GM19025 (cell line): Measurements from ENCODE around the gene FUBP1.
"Not testable (repeated sequence)": the region's sequence is repeated elsewhere in the genome, so short reads cannot be mapped to it uniquely, and the experiment has no call there.

Experiments
- ATAC-seq: cut with Tn5 transposase; IDR thresholded peaks from one replicate; pipeline ENCODE4 v1.9.1; 2021; ENCODE audit warnings: mild to moderate bottlenecking, low read depth, moderate library complexity; ENCODE audit not compliant: unreplicated experiment

The FUBP1 gene, protein sequence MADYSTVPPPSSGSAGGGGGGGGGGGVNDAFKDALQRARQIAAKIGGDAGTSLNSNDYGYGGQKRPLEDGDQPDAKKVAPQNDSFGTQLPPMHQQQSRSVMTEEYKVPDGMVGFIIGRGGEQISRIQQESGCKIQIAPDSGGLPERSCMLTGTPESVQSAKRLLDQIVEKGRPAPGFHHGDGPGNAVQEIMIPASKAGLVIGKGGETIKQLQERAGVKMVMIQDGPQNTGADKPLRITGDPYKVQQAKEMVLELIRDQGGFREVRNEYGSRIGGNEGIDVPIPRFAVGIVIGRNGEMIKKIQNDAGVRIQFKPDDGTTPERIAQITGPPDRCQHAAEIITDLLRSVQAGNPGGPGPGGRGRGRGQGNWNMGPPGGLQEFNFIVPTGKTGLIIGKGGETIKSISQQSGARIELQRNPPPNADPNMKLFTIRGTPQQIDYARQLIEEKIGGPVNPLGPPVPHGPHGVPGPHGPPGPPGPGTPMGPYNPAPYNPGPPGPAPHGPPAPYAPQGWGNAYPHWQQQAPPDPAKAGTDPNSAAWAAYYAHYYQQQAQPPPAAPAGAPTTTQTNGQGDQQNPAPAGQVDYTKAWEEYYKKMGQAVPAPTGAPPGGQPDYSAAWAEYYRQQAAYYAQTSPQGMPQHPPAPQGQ

DNA sequence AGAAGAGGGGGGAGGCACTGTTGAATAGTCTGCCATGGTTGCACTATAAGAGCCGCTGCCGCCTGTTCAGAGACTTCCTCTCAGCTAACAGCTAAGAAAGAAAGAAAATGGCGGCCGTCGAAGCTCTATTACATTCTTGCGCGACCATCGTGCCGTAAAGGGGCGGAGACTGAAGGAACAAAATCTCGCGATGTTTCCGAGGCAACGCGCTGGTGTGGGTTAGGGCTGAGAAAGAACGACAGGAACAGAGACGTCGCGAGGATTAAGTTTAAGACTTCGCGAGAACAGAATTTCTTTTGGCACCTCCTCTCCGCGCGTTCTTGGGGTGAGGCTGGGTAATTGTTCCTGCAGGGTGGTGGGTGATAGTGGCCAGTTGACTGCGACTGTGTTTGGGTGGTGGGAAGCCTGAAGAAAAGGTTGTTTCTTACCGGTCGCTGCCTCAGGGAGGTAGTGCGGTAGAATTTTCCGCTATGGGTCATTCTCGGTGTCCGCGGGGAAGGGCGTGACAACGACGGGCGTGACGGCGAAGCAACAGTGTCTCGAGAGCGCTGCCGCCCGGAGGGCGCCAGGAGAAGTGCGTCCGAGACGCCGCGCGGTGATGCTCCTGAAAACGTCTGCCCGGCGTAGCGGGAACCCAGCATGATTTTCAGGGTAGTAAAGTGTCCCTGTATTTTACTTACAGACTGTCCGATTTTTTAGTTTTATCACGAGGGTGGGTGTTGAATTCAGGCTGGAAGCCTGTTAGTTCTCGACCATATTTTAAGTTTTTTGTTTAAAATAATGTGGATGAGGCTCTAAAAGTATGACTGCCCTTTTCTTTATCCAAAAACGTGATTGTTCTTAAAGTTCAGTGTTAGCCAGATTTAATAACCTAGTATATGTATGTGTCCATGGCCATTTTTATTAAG is at the start of gene FUBP1:
TSS of gene FUBP1 (minus strand) at position 104 of the 908 bp plus-strand sequence. CDS start at position 36, 68 bp downstream.
- peak; percentile 69 for ATAC-seq

DNA sequence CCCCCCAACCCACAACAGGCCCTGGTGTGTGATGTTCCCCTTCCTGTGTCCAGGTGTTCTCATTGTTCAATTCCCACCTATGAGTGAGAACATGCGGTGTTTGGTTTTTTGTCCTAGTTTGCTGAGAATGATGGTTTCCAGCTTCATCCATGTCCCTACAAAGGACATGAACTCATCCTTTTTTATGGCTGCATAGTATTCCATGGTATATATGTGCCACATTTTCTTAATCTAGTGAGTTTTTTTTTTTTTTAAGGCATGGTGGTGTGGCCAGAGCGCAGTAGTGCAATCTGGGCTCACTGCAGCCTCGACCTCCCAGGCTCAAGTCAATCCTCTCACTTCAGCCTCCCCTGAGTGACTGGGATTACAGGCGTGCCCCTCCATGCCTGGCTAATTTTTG is 42.3 kb upstream of the FUBP1 start:
- not testable (repeated sequence) for ATAC-seq

DNA sequence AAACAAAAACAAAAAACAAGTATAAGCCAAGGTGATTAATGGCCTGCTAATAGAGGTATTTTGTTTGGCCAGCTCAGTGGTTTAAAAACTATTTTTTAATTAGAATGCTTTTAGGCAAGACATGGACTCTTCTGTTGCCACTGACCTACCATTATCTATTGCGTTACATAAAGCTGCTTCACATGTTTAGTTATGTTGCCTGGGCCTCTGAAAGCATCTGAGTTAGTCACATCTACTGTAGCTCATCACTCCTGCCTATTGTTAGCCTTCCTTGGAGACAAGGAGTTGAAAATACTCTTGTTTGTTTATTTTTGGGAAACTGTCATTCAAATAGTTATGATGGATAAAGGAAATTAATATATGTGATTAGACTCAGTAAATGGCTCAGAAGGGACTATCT is 40.2 kb upstream of the FUBP1 start:
- no peak for ATAC-seq

DNA sequence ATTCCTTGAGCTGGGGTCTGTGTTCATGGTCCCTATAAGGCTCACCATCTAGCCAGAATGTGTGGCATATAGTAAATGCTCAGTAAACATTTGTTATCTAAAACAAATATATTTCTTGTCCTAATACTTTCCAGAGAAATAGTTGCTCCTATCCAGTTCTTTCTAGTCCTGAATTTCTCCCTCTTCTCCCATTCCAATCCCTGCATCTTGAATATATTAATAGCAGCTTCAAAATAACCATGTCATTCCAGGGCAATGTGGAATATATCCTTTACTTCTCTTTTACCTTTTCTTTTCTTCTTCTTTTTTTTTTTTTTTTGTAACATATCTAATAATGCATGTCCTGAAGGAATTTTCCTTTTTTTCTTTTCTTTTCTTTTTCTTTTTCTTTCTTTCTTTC is 36.3 kb upstream of the FUBP1 start:
- no peak for ATAC-seq

DNA sequence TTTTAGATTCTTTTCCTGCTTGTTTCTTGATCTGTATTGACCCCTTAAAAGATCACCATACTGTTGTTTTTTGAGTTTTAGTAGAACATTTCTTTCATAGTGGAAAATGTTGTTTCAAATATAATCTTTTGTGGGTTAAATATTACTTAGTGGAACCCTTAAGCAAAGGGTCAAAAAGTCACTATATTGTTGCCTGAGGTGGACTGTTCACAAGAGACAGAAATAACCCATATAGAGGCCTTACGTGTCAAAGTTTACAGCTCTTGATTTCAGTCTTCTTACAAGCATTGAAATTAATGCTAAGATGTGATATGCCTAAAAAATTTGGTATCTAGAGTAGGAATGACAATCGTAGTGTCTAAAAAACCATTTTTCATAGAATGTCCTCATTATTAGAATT is 32.2 kb upstream of the FUBP1 start:
- no peak for ATAC-seq

DNA sequence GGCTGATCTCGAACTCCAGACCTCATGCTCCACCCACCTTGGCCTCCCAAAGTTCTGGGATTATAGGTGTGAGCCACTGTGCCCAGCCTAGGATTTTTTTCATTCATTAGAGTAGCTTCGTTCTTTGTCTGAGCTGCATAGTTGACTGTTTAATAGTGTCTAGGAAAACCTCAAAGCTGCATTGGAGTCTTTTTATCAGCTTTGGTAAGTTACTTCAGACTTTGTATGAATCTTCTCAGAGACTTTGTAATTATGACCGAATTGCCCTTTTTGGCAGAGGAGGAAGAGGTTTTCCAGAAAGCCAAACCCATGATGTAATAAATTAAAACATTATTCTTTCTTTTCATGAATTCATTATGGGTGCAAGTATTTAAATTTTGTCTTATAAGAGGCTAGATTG is 31.0 kb upstream of the FUBP1 start:
- no peak for ATAC-seq

DNA sequence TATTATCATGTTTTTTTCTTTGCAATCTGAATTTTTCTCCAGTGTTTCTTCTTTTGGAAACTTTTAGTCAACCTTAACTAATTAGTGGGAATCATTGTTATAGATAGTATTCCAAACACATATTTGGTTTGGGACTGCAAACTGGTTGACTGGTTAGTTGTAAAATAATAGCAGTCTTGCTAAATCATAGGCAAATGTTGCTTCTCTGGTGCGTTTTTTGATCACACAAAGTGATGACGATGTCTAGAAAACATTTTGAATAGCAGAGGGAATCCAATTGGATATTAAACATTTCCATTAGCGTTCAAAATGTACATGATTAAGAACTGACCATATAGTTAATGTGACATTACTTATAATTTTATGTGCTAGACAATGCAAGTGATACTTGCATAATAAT is 30.4 kb upstream of the FUBP1 start:
- no peak for ATAC-seq

DNA sequence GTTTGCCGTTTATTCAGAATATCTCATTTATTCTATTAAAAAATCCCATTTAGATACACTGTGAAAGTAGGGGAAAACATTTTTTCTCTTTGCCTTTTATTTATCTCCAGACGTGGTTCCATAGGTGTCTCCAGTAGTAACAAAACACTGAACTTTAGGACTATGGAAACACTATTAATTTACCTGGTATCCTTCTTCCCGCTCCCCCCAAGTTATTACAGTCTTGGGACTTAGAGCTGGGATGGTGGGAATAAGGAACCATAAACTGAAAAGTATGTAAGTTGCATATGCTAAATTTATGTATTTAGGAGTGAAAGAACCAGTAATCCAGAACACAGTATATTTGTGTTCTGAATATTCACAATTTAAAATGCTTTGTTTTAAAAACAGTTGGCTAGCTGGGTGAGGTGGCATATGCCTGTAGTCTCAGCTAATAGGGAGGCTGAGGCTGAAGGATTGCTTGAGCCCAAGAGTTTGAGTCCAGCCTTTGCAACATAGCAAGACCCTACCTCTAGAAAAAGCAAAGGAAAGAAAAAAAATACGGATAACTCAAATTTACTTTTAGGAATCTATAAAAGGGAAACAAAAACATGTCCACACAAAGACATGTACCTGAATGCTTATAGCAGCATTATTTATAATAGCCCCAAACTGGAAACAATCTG is 28.9 kb upstream of the FUBP1 start:
- no peak for ATAC-seq

DNA sequence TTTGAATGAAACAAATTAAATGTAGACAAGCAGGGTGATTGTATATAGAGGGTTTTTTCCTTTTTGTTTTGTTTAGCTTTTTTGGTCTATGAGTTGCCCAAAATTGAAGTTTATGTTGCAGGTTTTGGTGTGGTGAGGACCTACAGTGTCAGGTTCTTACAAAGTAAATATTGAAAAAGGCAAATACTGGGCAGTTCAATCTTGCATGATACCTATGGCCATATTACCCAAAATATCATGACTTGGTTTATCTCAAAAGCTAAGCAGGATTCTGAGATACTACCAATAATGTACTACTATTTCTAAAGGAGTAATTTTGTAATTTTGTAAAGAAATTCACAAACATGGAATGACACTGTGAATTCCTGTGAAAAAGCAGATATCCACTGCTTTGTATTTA is 27.6 kb upstream of the FUBP1 start:
- no peak for ATAC-seq

DNA sequence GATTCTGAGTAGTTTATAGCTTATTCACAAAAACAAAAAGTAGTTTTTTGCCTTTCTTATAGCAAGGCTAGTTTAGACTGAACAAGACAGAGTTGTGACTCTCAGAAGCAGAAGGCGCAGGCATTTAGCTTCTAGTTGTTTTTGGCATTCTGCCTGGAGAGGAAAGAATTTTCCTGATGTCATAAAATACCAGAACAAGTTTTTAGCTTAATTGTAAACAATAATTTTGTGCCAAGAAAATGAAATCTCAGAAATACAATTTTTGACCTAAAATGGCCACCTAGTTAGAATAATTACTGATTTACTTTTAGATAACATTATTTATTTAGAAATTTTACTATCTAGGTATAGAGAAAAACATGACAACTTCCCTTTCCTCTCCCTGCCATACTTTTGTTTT is 26.9 kb upstream of the FUBP1 start:
- no peak for ATAC-seq

DNA sequence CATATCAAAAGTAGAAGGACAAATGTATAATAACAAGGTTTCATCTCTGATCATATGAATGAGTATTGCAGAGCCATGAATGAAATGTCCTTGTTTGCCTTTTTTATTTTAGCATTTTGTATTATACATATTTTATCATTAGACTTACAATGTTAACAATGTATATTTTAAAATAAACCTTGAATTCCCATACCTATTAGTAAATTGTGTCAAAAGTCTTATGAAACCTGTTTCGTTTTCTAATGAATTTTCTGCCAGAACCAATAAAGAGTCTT is 26.5 kb upstream of the FUBP1 start:
- ATAC-seq = no peak

DNA sequence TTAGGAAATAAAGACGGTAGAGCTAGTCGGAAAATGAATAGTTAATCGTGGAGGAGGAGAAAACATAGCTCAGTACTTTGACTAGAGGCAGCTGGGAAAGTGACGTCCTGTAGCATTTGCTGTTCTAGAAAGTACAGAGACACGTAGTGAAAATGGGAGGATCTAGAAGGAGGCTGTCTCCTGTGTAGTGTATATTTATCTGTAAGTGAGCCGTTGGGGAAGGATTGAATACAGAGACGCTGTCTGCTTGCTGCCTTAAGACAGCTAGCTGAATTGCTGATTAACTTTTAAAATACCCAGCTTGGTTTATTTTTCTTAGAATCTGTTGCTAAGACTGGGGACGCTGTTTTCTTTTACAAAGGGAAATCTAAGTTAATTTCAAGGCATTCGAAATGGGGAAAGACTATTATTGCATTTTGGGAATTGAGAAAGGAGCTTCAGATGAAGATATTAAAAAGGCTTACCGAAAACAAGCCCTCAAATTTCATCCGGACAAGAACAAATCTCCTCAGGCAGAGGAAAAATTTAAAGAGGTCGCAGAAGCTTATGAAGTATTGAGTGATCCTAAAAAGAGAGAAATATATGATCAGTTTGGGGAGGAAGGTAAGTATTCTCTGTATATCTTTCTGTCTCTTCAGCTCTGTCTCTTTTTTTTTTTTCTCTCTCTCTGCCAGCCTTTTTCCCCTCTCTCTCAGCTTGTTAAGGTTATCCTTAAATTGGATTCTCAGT is 26.0 kb upstream of the FUBP1 start, which contains the start of gene DNAJB4:
TSS of gene DNAJB4 (plus strand) at position 221 of the 729 bp plus-strand sequence. CDS start at position 393, 172 bp downstream.
- peak; percentile 99 for ATAC-seq

DNA sequence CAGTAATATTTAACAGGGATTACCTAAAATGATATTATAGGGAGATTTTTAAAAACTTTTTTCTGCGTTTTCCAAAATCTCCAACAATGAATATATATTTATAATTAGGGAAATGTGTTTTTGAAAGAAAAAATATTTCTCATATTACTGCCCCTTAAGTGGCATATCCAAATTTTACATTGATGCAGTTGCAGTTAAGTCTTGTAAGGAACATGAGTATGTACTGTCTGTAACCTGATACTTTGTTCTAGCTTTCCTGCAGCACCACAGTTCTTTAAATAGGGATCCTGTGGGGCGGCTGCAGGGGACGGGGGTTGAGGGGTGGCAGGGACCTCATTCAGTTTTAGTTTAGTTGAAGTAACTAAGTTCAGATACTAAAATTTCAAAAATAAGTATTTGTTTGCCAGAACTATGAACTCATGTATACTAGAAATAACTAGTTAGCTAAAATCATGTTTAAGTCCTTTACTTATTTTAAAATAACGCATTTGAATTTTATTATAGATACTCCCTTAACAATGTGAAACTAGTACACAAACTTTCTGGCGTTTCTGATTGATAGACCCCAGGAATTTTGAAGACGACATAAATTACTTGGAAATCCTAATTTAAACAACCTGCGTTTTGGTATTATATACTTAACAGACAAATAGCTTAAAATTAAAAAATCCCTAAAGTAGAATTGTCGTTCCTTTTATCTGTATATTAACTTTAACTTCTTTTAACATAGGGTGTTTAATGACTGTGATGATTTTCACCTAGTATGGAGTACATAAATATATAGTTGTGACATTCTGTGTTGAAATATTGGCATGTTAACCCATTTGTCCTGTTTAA is 25.2 kb upstream of the FUBP1 start:
- peak; percentile 32 for ATAC-seq

DNA sequence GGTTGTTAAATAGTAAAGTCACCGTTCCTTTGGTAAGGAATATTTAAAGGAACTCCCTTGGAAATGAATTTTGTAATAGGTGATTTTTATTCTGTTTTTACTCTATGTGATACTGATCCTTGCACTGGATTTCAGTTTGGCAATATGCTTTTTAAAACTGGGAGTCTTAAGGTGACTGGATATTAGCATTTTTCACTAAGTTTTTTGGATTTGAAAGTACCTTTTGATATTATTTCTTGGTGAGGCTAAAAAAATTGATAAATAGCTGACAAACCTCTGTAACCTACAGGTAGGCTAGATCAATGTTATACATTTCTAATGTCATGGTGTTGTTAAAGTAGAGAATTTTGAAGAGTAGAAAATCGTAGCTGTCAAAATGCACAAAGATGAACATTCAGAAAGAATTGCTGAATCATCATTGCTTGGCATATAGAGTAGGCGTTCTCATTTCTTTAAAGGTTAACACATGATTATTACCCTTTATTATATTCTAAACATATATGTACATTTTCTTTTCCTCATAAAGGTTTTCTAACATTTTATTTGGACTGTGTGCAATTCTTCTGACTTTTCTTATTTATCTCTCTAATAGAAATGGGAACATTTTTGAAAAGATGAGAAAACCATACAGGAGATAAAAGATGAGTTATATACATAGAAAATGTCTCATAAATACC is 24.3 kb upstream of the FUBP1 start:
- no peak for ATAC-seq

DNA sequence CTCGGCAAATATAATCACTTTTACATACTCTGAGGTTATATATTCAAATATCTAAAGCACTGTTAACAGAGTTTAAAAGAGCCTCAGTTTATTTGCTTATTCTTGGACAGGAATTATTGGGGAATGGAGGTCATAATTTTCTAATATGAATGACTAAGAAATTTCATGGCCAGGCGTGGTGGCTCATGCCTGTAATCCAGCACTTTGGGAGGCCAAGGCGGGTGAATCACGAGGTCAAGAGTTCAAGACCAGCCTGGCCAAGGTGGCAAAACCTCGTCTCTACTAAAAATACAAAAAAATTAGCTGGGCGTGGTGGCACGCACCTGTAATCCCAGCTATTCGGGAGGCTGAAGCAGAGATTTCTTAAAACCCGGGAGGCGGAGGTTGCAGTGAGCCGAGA is 21.7 kb upstream of the FUBP1 start:
- not testable (repeated sequence) for ATAC-seq

DNA sequence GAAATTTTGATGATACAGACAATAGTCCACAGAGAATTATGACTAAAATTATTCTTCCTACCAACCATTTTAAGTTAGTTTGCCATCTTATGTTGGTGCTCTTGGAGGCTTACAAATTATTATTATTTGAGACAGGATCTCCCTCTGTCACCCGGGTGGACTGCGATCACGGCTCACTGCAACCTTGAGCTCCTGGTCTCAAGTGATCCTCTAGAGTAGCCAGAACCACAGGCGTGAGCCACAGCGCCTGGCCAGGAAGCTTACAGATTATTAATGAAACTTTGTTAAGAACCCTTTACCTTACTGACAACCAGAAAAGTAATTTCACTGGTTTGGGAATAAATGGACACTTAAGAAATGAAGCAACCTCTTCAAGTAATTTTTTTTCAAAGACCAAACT is 17.9 kb upstream of the FUBP1 start:
- ATAC-seq = no peak

DNA sequence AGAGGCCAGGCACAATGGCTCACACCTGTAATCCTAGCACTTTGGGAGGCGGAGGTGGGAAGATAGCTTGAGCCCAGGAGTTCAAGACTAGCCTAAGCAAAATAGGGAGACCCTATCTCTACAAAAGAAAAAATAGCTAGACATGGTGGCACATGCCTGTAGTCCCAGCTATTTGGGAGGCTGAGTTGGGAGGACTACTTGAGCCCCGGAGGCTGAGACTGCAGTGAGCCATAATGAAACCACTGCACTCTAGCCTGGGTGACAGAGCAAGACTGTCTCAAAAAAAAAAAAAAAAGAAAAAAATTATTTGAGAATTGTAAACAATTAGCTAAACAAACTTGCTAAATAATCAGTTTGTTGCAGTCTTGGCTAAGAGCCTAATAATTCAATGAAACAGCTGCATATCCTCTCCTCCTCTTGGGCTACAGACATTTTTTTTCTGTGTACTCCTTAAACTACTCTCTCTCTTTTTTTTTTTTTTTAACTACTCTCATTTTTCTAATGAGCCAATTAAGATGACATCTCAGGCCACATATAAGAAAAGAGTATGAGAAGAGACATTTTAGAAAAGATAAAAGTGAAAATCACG is 15.3 kb upstream of the FUBP1 start:
- ATAC-seq = no peak

DNA sequence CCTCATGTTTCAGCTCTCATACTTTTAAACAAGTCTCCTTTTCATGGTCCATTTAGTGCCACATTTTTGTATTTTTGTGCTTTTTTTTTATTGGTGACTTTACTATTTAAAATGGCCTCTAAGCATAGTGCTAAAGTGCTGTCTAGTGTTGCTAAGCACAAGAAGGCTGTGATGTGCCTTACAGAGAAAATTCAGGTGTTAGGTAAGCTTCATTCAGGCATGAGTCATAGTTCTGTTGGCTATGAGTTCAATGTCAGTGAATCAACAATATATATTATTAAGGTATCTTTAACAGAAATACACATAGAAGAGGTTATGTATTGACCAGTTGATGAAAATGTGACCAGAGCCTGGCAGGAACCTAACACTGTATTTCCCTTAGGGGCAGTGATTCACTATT is 12.8 kb upstream of the FUBP1 start:
- no peak for ATAC-seq
